Hepatocyte (in vitro differentiated cells): ENCODE results near the gene VPS18.

Experiments used
- CTCF ChIP-seq: fragments of 200-600 bp; sonication (generic); IDR thresholded peaks from 2 replicates; pipeline ENCODE4 v1.5.1; 2016; ENCODE audit warnings: antibody characterized with exemption, mild to moderate bottlenecking; ENCODE audit not compliant: poor library complexity
- EZH2 ChIP-seq: fragments of 200-600 bp; sonication (generic); IDR thresholded peaks from 2 replicates; pipeline ENCODE4 v1.6.1; 2016; ENCODE audit warnings: antibody characterized with exemption, mild to moderate bottlenecking, borderline replicate concordance
- EZH2phosphoT487 ChIP-seq: fragments of 200-600 bp; sonication (generic); IDR thresholded peaks from one replicate; pipeline ENCODE4 v1.6.1; 2018; ENCODE audit warnings: antibody characterized with exemption, mild to moderate bottlenecking, low read depth, moderate library complexity; ENCODE audit not compliant: unreplicated experiment, severe bottlenecking

GRCh38 chr15:40943764-40944365 lies 49.6 kb downstream of the VPS18 start:
- TF ChIP-seq CTCF (no peak), EZH2phosphoT487 (no peak), EZH2 (no peak)
